DOHH2 (cell line): Measurements from ENCODE around the gene KCNQ1.

ENCODE experiments used
- H3F3A ChIP-seq: fragments of 200-600 bp; sonication (generic), shearing (Covaris generic); 2 replicates; pipeline ENCODE4 v1.6.0; 2016; ENCODE audit warnings: antibody characterized with exemption, mild to moderate bottlenecking; ENCODE audit not compliant: control insufficient read depth, insufficient read depth
- H3K27ac ChIP-seq: fragments of 200-600 bp; sonication (generic); 2 replicates; pipeline ENCODE4 v1.5.1; 2014; ENCODE audit warnings: low read depth, mild to moderate bottlenecking, low read length, moderate library complexity
- H3K27me3 ChIP-seq: fragments of 200-600 bp; sonication (generic); 2 replicates; pipeline ENCODE4 v1.6.1; 2014; ENCODE audit warnings: mild to moderate bottlenecking, low read length, mixed read lengths; ENCODE audit not compliant: control insufficient read depth
- H3K36me3 ChIP-seq: fragments of 200-600 bp; sonication (generic); 2 replicates; pipeline ENCODE4 v1.6.1; 2014; ENCODE audit warnings: mild to moderate bottlenecking, low read length, moderate library complexity, mixed read lengths; ENCODE audit not compliant: control insufficient read depth
- H3K4me1 ChIP-seq: fragments of 200-600 bp; sonication (generic); 2 replicates; pipeline ENCODE4 v1.6.1; 2014; ENCODE audit warnings: mild to moderate bottlenecking, low read length, mixed read lengths; ENCODE audit not compliant: control insufficient read depth
- H3K4me2 ChIP-seq: fragments of 200-600 bp; sonication (generic); 2 replicates; pipeline ENCODE4 v1.6.0; 2014; ENCODE audit warnings: mild to moderate bottlenecking, low read length, moderate library complexity
- H3K4me3 ChIP-seq: fragments of 200-600 bp; sonication (generic); 2 replicates; pipeline ENCODE4 v1.5.1; 2014; ENCODE audit warnings: mild to moderate bottlenecking, low read length, mixed read lengths
- H3K79me2 ChIP-seq: fragments of 200-600 bp; sonication (generic); 2 replicates; pipeline ENCODE4 v1.6.1; 2014; ENCODE audit warnings: mild to moderate bottlenecking, low read length, mixed read lengths; ENCODE audit not compliant: control insufficient read depth
- H3K9me2 ChIP-seq: fragments of 200-600 bp; sonication (generic); replicated peaks from 2 replicates; pipeline ENCODE4 v1.6.1; 2014; ENCODE audit warnings: mild to moderate bottlenecking, low read length, mixed read lengths; ENCODE audit not compliant: control insufficient read depth
- H3K9me3 ChIP-seq: fragments of 200-600 bp; sonication (generic); 2 replicates; pipeline ENCODE4 v1.6.1; 2014; ENCODE audit warnings: antibody characterized with exemption, low read length, mixed read lengths; ENCODE audit not compliant: control insufficient read depth, insufficient read depth
- H4K20me1 ChIP-seq: fragments of 200-600 bp; sonication (generic); 2 replicates; pipeline ENCODE4 v1.6.0; 2014; ENCODE audit warnings: low read depth, mild to moderate bottlenecking, antibody characterized with exemption, low read length, moderate library complexity; ENCODE audit not compliant: control insufficient read depth, insufficient read depth
- EZH2phosphoT487 ChIP-seq: fragments of 200-600 bp; sonication (generic); IDR thresholded peaks from 2 replicates; pipeline ENCODE4 v1.6.1; 2017; ENCODE audit warnings: borderline replicate concordance, mild to moderate bottlenecking, antibody characterized with exemption, low read length, moderate library complexity, mixed read lengths
- TF ChIP-seq, protein P1 (sequence below): fragments of 200-600 bp; sonication (generic); IDR thresholded peaks from one replicate; pipeline ENCODE4 v1.5.1; 2014; ENCODE audit warnings: antibody characterized with exemption, mild to moderate bottlenecking, low read depth, low read length; ENCODE audit not compliant: poor library complexity, severe bottlenecking

Gene KCNQ1

DNA sequence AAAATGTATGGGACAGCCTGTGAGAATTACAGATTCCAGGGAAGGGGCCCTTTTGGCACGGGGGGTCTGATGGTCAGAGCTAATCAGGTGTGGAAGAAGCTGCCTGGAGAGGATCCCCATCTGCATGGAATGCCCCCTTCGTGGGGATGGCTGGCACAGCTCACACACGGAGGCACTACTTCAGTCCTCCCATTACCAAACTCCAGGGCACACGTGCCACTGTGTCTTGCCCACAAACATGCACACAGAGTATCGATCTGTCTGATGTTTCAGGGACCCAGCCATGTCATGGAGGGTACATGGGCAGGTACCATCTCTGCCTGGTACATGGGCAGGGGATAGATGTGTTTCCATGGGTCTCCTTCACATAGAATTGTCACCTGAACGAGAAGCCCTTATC lies 240.2 kb downstream of the KCNQ1 start:
- Histone ChIP-seq H3K27ac (no peak overlapping the region), H3K4me1 (peaks cover 30% of the 10 kb centered on the region), H3K4me3 (no peak overlapping the region), H3K9me2 (no peaks in the 10 kb centered on the region), H3K9me3 (no peaks in the 10 kb centered on the region), H3K4me2 (no peak overlapping the region), H3F3A (no peaks in the 10 kb centered on the region), H3K79me2 (peaks cover 15% of the 10 kb centered on the region), H3K27me3 (no peaks in the 10 kb centered on the region), H3K36me3 (no peaks in the 10 kb centered on the region), H4K20me1 (no peaks in the 10 kb centered on the region)
- TF ChIP-seq EZH2phosphoT487 = no peak
- TF ChIP-seq, protein P1, sequence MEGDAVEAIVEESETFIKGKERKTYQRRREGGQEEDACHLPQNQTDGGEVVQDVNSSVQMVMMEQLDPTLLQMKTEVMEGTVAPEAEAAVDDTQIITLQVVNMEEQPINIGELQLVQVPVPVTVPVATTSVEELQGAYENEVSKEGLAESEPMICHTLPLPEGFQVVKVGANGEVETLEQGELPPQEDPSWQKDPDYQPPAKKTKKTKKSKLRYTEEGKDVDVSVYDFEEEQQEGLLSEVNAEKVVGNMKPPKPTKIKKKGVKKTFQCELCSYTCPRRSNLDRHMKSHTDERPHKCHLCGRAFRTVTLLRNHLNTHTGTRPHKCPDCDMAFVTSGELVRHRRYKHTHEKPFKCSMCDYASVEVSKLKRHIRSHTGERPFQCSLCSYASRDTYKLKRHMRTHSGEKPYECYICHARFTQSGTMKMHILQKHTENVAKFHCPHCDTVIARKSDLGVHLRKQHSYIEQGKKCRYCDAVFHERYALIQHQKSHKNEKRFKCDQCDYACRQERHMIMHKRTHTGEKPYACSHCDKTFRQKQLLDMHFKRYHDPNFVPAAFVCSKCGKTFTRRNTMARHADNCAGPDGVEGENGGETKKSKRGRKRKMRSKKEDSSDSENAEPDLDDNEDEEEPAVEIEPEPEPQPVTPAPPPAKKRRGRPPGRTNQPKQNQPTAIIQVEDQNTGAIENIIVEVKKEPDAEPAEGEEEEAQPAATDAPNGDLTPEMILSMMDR = no peak

DNA sequence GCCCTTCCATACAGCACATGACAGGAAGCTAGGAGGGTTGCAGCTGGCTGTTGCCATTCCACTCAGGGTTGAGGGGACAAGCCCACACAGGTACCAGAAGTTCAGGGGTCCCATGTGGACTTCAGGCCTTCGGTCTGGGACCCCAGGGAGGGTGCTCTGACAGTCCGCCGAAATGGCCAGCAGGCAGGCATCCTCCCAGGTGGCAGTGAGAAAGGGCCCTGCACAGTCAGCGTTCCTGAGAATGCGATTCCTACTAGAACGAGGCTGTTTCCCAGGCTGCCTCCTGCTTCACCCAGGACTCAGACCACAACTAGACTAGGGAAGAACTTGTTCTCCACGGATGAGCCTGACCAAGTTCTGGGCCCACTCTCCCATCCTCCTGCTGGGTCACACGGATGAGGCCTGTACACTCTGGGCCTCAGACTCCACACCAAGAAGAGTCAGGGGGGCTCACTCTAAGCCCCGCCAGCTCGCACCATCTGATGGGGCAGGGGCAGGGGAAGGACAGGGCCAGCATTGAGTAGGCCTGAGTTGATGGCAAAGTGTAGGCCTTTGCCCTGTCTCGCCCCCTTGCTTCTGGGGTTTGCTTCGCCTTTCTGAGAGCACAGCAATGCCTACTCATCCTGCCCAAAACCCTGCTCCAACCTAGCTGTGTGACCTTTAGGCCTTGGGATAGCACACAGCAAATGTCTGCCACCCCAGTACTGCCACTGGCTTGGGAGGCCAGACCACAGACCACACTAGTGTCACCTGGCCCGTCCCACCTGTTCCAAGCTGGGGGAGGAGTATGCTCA lies 241.0 kb downstream of the KCNQ1 start:
- Histone ChIP-seq H3K4me2 (no peak overlapping the region), H4K20me1 (no peaks in the 10 kb centered on the region), H3K27me3 (no peaks in the 10 kb centered on the region), H3F3A (no peaks in the 10 kb centered on the region), H3K36me3 (no peaks in the 10 kb centered on the region), H3K9me3 (no peaks in the 10 kb centered on the region), H3K79me2 (peaks cover 21% of the 10 kb centered on the region), H3K4me1 (peaks cover 33% of the 10 kb centered on the region), H3K4me3 (no peak overlapping the region), H3K9me2 (no peaks in the 10 kb centered on the region), H3K27ac (no peak overlapping the region)
- TF ChIP-seq EZH2phosphoT487 = no peak
- TF ChIP-seq, protein P1 = no peak

DNA sequence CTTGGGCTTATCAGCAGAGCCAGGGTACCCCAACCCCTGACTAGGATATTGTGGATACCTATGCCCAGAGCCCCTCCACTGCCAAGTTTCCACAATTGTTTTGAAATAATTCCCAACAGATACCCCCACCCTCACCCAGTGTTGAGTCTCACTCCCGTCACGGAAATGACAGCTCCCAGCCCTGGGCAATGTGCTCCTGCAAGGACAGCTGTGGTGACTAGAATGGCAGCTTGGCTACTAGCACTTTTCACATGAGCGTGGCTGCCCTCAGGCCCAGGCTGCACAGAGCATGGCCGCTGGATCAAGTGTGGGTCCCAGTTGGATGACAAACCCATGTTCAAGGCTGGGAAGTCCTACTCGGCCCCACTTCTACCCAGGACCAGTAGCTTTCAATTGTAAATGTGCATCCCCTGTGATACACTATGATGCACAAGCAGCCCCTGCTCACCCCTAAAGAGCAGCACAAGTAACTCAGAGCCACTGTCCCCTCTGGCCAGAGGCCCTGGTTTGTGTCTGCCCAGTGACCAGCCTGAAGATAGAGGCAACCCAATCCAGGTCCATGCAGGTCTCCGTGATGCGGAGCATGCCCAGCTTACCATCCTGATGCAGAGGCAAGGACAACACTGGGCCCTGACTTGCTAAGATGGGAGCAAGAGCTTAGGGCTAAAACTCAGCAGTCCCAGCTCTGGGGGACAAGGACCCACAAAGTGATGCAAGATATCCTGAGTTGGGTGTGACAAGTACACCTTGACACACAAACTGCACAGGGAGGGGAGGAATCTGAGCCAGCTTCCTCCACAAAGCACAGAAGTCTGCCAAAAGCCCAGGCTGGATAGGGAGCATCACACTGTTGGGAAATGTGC lies 241.8 kb downstream of the KCNQ1 start:
- no peak overlapping the region for H3K4me3 ChIP-seq
- H3K4me2 ChIP-seq = no peak overlapping the region
- no peaks in the 10 kb centered on the region for H3K27me3 ChIP-seq
- peaks cover 27% of the 10 kb centered on the region for H3K4me1 ChIP-seq
- TF ChIP-seq, protein P1 = no peak
- TF ChIP-seq EZH2phosphoT487 = no peak
- no peaks in the 10 kb centered on the region for H4K20me1 ChIP-seq
- H3K9me2 ChIP-seq = no peaks in the 10 kb centered on the region
- no peaks in the 10 kb centered on the region for H3K36me3 ChIP-seq
- H3K27ac ChIP-seq = no peak overlapping the region
- H3K9me3 ChIP-seq = no peaks in the 10 kb centered on the region
- H3K79me2 ChIP-seq = peaks cover 18% of the 10 kb centered on the region
- no peaks in the 10 kb centered on the region for H3F3A ChIP-seq
